Transverse colon (tissue), 4 donors: ENCODE measurements around the gene OARD1. TPM values are rescaled to one million over a fixed set of nuclear protein-coding genes. Genes with fewer than 3 reads are reported as not detected.

Experiments
- DNase-seq: peaks from one replicate; pipeline ENCODE4 v3.0.0-alpha.2; 2019
- H3K27ac ChIP-seq, 4 donors: fragments of 200-600 bp; sonication (generic); 2 replicates each; pipeline ENCODE4 v1.5.1; 2016 to 2018; ENCODE audit warnings: inconsistent platforms in 4 of 4
- H3K27me3 ChIP-seq: fragments of 200-600 bp; sonication (generic); 2 replicates; pipeline ENCODE4 v1.5.1; 2017; ENCODE audit warnings: inconsistent platforms
- H3K36me3 ChIP-seq, 4 donors: fragments of 200-600 bp; sonication (generic); 2 replicates each; pipeline ENCODE4 v1.5.1; 2017 to 2019; ENCODE audit warnings: inconsistent platforms in 4 of 4
- H3K4me1 ChIP-seq, 4 donors: fragments of 200-600 bp; sonication (generic); 2 replicates each; pipeline ENCODE4 v1.5.1; 2017 to 2020; ENCODE audit warnings: inconsistent platforms in 4 of 4
- H3K4me3 ChIP-seq, 4 donors: fragments of 200-600 bp; sonication (generic); 1 replicate in 1 of 4; 2 replicates in 3 of 4; pipeline versions ENCODE4 v1.5.1 to v1.6.1; 2017 to 2019; ENCODE audit warnings: inconsistent platforms in 4 of 4
- H3K9me3 ChIP-seq, 2 donors: fragments of 200-600 bp; sonication (generic); 2 replicates each; pipeline ENCODE4 v1.5.1; 2017 to 2019; ENCODE audit warnings: inconsistent platforms in 2 of 2
- EP300 ChIP-seq: sonication (generic); formaldehyde crosslinking; IDR thresholded peaks from one replicate; pipeline ENCODE4 v1.6.1; 2017; ENCODE audit warnings: antibody characterized with exemption, low read depth
- POLR2A ChIP-seq: fragments of 450-650 bp; IDR thresholded peaks from one replicate; pipeline ENCODE4 v1.6.1; 2016; ENCODE audit warnings: antibody characterized with exemption, mild to moderate bottlenecking, moderate library complexity
- POLR2AphosphoS5 ChIP-seq, 3 donors: sonication (generic); formaldehyde crosslinking; IDR thresholded peaks; one replicate each; pipeline ENCODE4 v1.6.1; 2016; ENCODE audit warnings: antibody characterized with exemption in 3 of 3
- WGBS, 2 donors: methylation state at CpG; one replicate each; pipeline ENCODE4 v1.1.5; 2018; ENCODE audit warnings: low coverage in 1 of 2; 5-methylcytosine and 5-hydroxymethylcytosine counted together
- in situ Hi-C, 4 donors: fragments of 200-750 bp; cut with MboI; loops; one replicate each; pipeline versions ENCODE4 v1.15.0 to v1.15.1; 2017; ENCODE audit warnings: low sequenced_read_pairs in 3 of 4, low pct_ligation_motif_present in 1 of 4, low pct_unique_long_range_greater_than_20kb in 1 of 4
- intact Hi-C: fragments of 100-400 bp; cut with DNase I; formaldehyde crosslinking; loops from one replicate; pipeline ENCODE4 v1.15.1; 2023; ENCODE audit warnings: low total_unique reads
- total RNA-seq, 4 donors: library from RNA; depleted of rRNA; stranded (reverse); fragments of >200 nt; gene quantifications; one replicate each; pipeline ENCODE4 v1.1.0, GENCODE V29; 2016
- TF ChIP-seq, protein P1 (sequence below), 5 experiments: fragments of 200-600 bp in 3 of 5; fragments of 450-650 bp in 2 of 5; sonication (generic) in 3 of 5; IDR thresholded peaks; 1 replicate in 2 of 5; 2 replicates in 3 of 5; pipeline ENCODE4 v1.5.1; 2016 to 2017; ENCODE audit warnings: antibody characterized with exemption in 5 of 5, inconsistent platforms in 3 of 5, mild to moderate bottlenecking in 2 of 5, moderate library complexity in 1 of 5

OARD1 gene
- total RNA-seq, 4 donors from 2014 or later: 1.4 to 27.6 (median 13.7) TPM

- no peak overlapping the region for H3K27ac ChIP-seq
- peaks cover 0 to 20% (median 14%) of the 10 kb centered on the region in 4 donors for H3K4me1 ChIP-seq
- 73 to 83% methylated on average over 1 of the region's 1 CpG for WGBS, 2 donors
- H3K4me3 ChIP-seq: no peak overlapping the region
- H3K27me3 ChIP-seq: no peaks in the 10 kb centered on the region
- intact Hi-C loops: no loop called here
- DNase-seq: no peak
- TF ChIP-seq POLR2A (no peak), POLR2AphosphoS5 (IDR thresholded peaks at IDR 0.05) (no peak), EP300 (no peak)
- TF ChIP-seq, protein P1, sequence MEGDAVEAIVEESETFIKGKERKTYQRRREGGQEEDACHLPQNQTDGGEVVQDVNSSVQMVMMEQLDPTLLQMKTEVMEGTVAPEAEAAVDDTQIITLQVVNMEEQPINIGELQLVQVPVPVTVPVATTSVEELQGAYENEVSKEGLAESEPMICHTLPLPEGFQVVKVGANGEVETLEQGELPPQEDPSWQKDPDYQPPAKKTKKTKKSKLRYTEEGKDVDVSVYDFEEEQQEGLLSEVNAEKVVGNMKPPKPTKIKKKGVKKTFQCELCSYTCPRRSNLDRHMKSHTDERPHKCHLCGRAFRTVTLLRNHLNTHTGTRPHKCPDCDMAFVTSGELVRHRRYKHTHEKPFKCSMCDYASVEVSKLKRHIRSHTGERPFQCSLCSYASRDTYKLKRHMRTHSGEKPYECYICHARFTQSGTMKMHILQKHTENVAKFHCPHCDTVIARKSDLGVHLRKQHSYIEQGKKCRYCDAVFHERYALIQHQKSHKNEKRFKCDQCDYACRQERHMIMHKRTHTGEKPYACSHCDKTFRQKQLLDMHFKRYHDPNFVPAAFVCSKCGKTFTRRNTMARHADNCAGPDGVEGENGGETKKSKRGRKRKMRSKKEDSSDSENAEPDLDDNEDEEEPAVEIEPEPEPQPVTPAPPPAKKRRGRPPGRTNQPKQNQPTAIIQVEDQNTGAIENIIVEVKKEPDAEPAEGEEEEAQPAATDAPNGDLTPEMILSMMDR (IDR thresholded peaks at IDR 0.05): no peak
- H3K9me3 ChIP-seq: no peaks in the 10 kb centered on the region
- in situ Hi-C loops: no loop called here
- peaks cover 0 to 4% (median 0%) of the 10 kb centered on the region in 4 donors for H3K36me3 ChIP-seq
Observed at GRCh38 chr6:41059556-41059955, 12.6 kb downstream of the OARD1 start.

- Histone ChIP-seq H3K4me1 (peaks cover 0 to 13% (median 7%) of the 10 kb centered on the region in 4 donors), H3K9me3 (no peaks in the 10 kb centered on the region), H3K27ac (no peak overlapping the region), H3K36me3 (peaks cover 0 to 4% (median 0%) of the 10 kb centered on the region in 4 donors), H3K27me3 (no peaks in the 10 kb centered on the region), H3K4me3 (no peak overlapping the region)
- TF ChIP-seq EP300 (no peak), POLR2AphosphoS5 (IDR thresholded peaks at IDR 0.05) (no peak), POLR2A (no peak)
- TF ChIP-seq, protein P1 (IDR thresholded peaks at IDR 0.05): no peak
- intact Hi-C loops: no loop called here
- 83 to 89% methylated on average over 2 of the region's 2 CpGs for WGBS, 2 donors
- no peak for DNase-seq
- in situ Hi-C loops: no loop called here
Observed at GRCh38 chr6:41058783-41059181, 13.4 kb downstream of the OARD1 start.

GRCh38 chr6:41056768-41057490 lies 15.2 kb downstream of the OARD1 start:
- WGBS, 2 donors: 87% methylated on average over 6 of the region's 6 CpGs; no CpG with 5 or more reads in 1 of the 2 donors
- Histone ChIP-seq H3K9me3 (no peaks in the 10 kb centered on the region), H3K36me3 (no peaks in the 10 kb centered on the region), H3K4me3 (no peak overlapping the region), H3K4me1 (peaks cover 0 to 8% (median 5%) of the 10 kb centered on the region in 4 donors), H3K27me3 (no peaks in the 10 kb centered on the region), H3K27ac (peak overlapping the region in 3 of 4 donors; percentile 17 to 41 (median 24))
- TF ChIP-seq POLR2A: no peak
- TF ChIP-seq, protein P1 (IDR thresholded peaks at IDR 0.05): no peak
- TF ChIP-seq POLR2AphosphoS5 (IDR thresholded peaks at IDR 0.05): no peak
- no peak for TF ChIP-seq EP300
- in situ Hi-C loops: no loop called here
- intact Hi-C loops: no loop called here
- no peak for DNase-seq

- H3K9me3 ChIP-seq: no peaks in the 10 kb centered on the region
- peaks cover 0 to 8% (median 5%) of the 10 kb centered on the region in 4 donors for H3K4me1 ChIP-seq
- no peak overlapping the region for H3K4me3 ChIP-seq
- intact Hi-C loops (no loop called here), in situ Hi-C loops (no loop called here)
- no peaks in the 10 kb centered on the region for H3K27me3 ChIP-seq
- no peaks in the 10 kb centered on the region for H3K36me3 ChIP-seq
- no peak for TF ChIP-seq POLR2A
- no peak for TF ChIP-seq EP300
- TF ChIP-seq POLR2AphosphoS5 (IDR thresholded peaks at IDR 0.05): no peak
- TF ChIP-seq, protein P1 (IDR thresholded peaks at IDR 0.05): no peak
- WGBS, 2 donors: 54 to 80% methylated on average over 1 to 3 of the region's 3 CpGs
- DNase-seq: no peak
- peak overlapping the region in 3 of 4 donors; percentile 22 to 24 (median 23) for H3K27ac ChIP-seq
Observed at GRCh38 chr6:41055149-41055548, 17.0 kb downstream of the OARD1 start.
